Left hindlimb (tissue), 1 donor: ENCODE measurements around the gene SPDYE1.
A peak's percentile ranks its signal among the peaks of the same experiment; 100 is the strongest.
"Not testable (repeated sequence)": the region's sequence is repeated elsewhere in the genome, so short reads cannot be mapped to it uniquely, and the experiment has no call there.

Source experiments
- DNase-seq: peaks from one replicate; pipeline ENCODE4 v3.0.0-alpha.2; 2018

Gene SPDYE1

GRCh38 chr7:43997532-43997931, at the start of gene SPDYE1:
Gene SPDYE1 (plus strand): TSS chr7:43997897. CDS start chr7:43999950, 2,053 bp downstream.
- DNase-seq, result not testable (repeated sequence)

GRCh38 chr7:43952028-43952427, 45.7 kb upstream of the SPDYE1 start:
- no peak for DNase-seq

DNA sequence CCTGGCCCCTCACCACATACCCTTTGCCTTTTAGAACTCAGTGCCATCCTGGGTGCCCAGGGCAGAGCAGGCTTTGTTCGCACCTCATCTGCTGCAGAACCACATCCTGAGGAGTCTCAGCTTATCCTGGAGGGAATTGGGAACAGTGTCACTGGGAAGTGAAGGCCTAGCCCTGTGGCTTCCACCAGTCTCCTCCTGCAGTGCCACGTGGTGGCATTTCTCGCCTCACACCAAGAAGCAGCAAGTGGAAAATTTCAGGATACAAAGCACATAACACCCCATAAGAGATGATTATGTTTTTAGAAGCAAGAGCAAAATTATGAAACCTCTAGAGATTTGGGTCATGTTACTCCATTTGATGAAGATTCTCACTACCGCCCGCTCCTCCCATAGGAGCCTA, 44.6 kb upstream of the SPDYE1 start:
- DNase-seq, result no peak

GRCh38 chr7:43954524-43955228, 43.0 kb upstream of the SPDYE1 start:
- DNase-seq, result no peak

DNA sequence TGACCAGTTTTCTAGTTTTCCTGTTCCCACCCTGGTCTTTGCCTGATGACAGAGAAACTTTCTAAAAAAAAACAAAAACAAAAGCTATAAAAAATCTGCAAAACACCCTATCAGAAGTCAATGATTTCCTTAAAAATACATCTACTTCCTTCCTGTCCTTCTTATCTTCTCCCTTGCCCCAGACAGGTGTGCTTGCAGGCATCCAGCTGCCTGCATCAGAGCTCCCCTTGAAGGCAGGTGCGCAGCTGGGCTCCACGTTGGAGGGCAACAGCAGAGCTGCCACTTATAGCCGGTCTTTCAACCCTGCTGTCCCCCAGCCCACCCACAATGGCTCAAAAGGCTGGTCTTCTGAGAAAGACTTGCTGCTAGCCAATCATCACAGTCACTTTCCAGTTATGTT, 41.7 kb upstream of the SPDYE1 start:
- DNase-seq, result no peak

DNA sequence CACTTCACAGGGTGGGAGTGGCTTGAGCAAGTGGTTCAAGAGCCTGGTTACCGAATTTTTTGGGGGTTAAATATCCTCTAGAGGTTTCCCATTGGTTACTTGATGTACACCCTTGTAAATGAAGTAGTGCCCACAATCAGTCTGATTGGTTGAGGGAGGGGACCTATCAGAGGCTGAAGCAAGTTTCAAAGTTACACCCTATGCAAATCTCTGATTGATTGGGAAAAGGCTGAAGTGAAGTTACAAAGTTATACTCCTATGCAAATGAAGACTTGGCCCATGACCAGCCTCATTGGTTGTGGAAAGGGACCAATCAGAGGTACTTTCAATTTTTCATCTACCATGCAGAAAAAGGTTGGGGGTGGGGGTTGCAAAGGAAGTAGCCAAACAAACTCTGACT, 36.8 kb upstream of the SPDYE1 start:
- no peak for DNase-seq

GRCh38 chr7:43966392-43966791, 31.3 kb upstream of the SPDYE1 start:
- DNase-seq, result not testable (repeated sequence)

DNA sequence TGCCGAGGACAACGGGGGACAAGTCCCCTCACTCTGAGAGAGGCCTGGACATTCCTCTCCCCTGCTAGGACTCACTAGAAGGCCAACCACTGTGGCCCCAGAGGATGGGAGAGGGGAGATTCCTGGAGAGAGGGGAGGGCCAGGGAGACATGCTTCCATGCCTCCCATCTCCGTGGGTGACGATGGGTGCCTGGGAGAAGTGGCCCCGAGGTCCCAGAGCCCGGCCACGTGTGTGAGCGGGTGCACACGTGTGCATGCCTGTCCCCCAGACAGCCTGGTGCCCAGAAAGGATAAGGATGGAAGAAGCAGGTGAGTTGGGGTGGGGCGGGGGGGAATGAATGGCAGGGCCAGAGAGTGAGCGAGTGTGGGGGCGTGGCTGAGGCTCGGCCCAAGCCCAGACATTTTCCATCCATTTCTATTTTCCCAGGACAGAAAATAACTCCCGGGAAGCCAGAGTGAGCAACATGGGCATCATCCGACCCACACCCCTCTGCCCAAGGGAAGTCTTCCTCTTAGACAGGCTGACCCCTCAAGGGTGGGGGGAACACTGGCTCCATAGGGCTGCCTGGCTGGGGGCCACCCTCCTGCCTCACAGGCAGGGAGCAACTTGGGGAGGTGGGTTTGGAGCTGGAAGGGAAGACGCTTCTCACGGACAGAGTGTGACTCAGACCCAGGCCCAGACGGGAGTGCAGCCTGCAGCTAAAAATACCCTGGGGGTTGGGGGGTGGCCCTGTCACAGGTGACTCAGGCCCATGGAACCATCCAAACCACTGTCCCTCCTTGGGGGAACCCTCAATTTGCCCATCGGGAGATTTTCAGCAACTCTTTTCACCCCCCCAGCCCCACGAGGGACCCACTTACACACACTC, 29.3 kb upstream of the SPDYE1 start:
- DNase-seq, result not testable (repeated sequence)

DNA sequence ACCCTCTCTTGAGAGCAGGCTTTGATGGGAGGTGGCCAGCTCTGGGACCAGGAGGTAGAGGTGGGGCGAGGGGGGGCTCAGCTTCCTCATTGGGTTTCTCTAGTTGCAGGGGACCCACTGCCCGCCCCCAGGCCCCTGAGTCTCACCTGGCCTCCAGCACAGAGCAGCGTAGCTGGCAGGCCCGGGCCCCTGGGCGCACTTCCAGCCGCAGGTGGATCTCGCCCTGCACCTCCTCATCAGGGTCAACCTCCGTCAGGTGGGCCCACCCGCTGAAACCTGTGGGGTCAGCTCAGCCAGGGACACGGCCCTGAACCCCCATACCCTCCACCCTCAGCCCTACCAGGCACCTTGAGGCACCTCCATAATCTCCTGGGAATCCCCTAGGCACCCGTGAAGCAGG, 28.1 kb upstream of the SPDYE1 start:
- not testable (repeated sequence) for DNase-seq

- not testable (repeated sequence) for DNase-seq
Measured at GRCh38 chr7:43970698-43971097, 27.0 kb upstream of the SPDYE1 start.

DNA sequence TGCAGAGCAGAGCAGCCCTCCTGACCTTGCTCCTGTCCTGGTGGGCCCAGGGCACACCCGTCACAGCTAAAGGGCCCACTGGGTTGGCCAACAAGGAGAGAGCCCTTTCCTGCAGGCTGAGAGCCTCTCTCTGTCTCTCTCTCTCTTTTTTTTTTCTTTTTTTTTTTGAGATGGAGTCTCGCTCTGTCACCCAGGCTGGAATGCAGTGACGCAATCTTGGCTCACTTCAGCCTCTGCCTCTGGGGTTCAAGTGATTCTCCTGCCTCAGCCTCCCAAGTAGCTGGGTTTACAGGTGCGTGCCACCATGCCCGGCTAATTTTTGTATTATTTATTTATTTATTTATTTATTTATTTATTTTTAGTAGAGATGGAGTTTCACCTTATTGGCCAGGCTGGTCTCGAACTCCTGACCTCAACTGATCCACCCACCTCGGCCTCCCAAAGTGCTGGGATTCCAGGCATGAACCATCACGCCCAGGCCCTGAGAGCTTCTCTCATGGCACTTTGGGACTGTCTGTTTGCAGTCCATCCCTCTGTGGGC, 23.6 kb upstream of the SPDYE1 start:
- DNase-seq, result not testable (repeated sequence)

- DNase-seq, result not testable (repeated sequence)
Measured at GRCh38 chr7:43974725-43975482, 22.8 kb upstream of the SPDYE1 start.

GRCh38 chr7:43977525-43977924, 20.2 kb upstream of the SPDYE1 start:
- DNase-seq, result no peak

DNA sequence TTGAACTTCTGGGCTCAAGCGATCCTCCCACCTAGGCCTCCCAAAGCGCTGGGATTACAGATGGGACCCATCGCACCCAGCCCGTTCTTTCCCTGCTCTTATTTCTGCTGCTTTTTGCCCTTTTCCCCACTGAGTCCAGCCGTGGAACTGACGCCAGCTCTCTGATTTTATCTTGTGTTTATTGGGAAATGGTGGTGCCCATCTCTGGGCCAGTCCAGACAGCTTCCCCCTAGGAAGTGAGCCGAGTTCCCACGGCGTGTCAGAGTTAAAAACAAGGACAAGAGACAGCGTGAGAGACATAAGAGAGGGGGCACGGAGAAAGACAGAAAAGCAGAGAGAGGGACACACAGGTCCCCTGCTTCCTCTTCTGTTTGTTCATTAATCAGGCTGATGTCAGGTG, 19.6 kb upstream of the SPDYE1 start:
- DNase-seq, result not testable (repeated sequence)

GRCh38 chr7:43982848-43983247, 14.8 kb upstream of the SPDYE1 start:
- DNase-seq, result not testable (repeated sequence)

GRCh38 chr7:43983736-43984135, 14.0 kb upstream of the SPDYE1 start:
- DNase-seq, result not testable (repeated sequence)

DNA sequence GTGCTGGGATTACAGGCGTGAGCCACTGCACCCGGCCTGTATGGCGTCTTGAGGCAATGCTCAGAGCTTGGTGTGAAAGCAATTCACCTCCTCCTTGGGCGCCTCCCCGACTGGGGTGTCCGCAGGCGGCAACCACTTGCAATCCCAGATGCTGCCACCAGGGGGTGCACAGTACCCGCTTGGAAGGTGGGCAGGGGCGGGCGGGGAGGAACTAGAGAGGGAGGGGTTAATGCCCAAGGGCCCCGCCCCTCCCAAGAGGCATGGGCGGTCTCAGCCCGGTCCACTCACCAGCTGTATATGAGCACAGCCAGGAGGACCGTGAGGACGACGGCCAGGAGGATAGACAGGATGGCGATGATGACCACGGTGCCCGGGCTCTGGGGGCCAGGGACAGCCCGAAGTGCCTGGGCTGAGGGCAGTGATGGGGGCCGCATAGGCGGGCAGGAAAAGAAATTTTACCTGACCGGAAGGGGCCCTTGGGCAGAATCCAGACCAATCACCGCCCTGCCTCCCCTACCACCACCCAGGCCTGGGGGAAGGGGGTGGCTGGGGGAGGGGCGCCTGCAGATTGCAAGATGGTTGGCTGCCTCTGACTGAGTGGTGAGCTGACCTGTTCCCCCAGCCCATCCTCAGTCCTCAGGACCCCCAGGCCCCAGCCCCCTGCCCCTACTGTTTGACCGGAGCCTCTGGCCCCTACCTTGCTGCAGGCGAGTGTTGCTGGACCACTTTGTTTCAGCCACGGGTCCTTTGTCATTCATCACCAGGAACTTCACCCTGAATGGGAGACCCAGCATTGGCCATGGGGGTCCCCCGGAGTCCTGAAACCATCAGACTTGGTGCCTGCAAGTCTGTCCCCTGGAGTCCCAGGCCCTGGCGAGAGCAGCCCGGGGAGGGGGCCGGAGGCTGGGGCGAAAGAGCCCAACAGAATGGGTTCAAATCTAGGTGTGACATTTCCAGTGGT, 11.5 kb upstream of the SPDYE1 start:
- DNase-seq, result peak; percentile 40

DNA sequence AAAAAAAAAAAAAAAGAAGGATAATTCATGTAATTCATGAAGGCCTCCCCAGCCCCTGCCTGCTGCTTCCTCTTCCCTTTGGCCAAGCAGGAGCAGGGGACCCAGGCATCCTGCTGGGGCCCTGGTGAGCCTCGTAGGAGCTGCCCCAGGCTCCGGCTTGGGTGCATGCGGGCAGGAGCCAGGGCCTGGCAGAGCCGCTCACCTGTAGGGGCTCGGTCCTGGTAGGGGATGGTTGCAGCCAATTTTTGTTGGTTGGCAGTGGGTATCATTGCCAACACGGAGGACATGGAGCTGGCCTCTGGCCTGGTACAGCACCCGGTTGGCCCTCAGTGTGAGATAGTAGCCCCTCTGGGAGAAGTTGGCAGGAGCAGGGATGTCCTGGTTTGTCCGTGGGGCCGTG, 10.2 kb upstream of the SPDYE1 start:
- DNase-seq, result not testable (repeated sequence)

- not testable (repeated sequence) for DNase-seq
Measured at GRCh38 chr7:43990011-43990585, 7.6 kb upstream of the SPDYE1 start.

GRCh38 chr7:43990829-43991228, 6.9 kb upstream of the SPDYE1 start:
- not testable (repeated sequence) for DNase-seq

- not testable (repeated sequence) for DNase-seq
Measured at GRCh38 chr7:43992896-43993295, 4.8 kb upstream of the SPDYE1 start.
